OCI-LY7 (cell line): ENCODE data around the gene ALG8. TPM values are rescaled to one million over a fixed set of nuclear protein-coding genes. Genes with fewer than 3 reads are reported as not detected.

Experiments used
- Bru-seq: library from RNA; stranded (reverse); fragments of 400-500 nt; gene quantifications from one replicate; lab custom pipeline; 2021; lab: Mats Ljungman, UMichigan
- BruChase-seq, 2 experiments: library from RNA; stranded (reverse); fragments of 400-500 nt; gene quantifications; one replicate each; lab custom pipeline; 2021; lab: Mats Ljungman, UMichigan
- BruUV-seq: library from RNA; stranded (reverse); fragments of 400-500 nt; replicated peaks from 2 replicates; lab custom pipeline; 2021; lab: Mats Ljungman, UMichigan
- CTCF ChIA-PET: fragments of 300-600 bp; sonication (Branson Sonifier 250); formaldehyde crosslinking; loops from one replicate; lab custom pipeline; 2022; ENCODE audit warnings: antibody characterized with exemption; ENCODE audit not compliant: unreplicated experiment; lab: Charles Lee
- POLR2A ChIA-PET: fragments of 300-600 bp; sonication (Branson Sonifier 250); formaldehyde crosslinking; loops from one replicate; lab custom pipeline; 2022; ENCODE audit warnings: antibody characterized with exemption; lab: Charles Lee
- DNase-seq: peaks from one replicate; pipeline ENCODE4 v3.0.0-alpha.2; 2015; ENCODE audit warnings: low spot score
- H2AFZ ChIP-seq: fragments of 200-600 bp; sonication (generic), shearing (Covaris generic); 2 replicates; pipeline ENCODE4 v1.6.1; 2014; ENCODE audit warnings: mild to moderate bottlenecking, antibody characterized with exemption, low read length, moderate library complexity
- H3K27ac ChIP-seq: fragments of 200-600 bp; sonication (generic); 2 replicates; pipeline ENCODE4 v1.5.1; 2014; ENCODE audit warnings: mixed run types, low read depth, mild to moderate bottlenecking, moderate library complexity, low read length, inconsistent platforms; ENCODE audit not compliant: poor library complexity, severe bottlenecking
- H3K36me3 ChIP-seq: fragments of 200-600 bp; sonication (generic); 2 replicates; pipeline ENCODE4 v1.6.1; 2014; ENCODE audit warnings: mild to moderate bottlenecking, antibody characterized with exemption, low read length, moderate library complexity, mixed read lengths; ENCODE audit not compliant: insufficient read depth
- H3K4me1 ChIP-seq: fragments of 200-600 bp; sonication (generic); 2 replicates; pipeline ENCODE4 v1.5.1; 2014; ENCODE audit warnings: mild to moderate bottlenecking, low read length; ENCODE audit not compliant: insufficient read depth, poor library complexity, severe bottlenecking
- H3K4me2 ChIP-seq: fragments of 200-600 bp; sonication (generic); 2 replicates; pipeline ENCODE4 v1.6.1; 2014; ENCODE audit warnings: mild to moderate bottlenecking, low read length
- H3K4me3 ChIP-seq: fragments of 200-600 bp; sonication (generic); 2 replicates; pipeline ENCODE4 v1.5.1; 2014; ENCODE audit warnings: mild to moderate bottlenecking, low read depth, low read length; ENCODE audit not compliant: poor library complexity, severe bottlenecking
- H3K79me2 ChIP-seq: fragments of 200-600 bp; sonication (generic); 2 replicates; pipeline ENCODE4 v1.6.1; 2016; ENCODE audit warnings: low read depth, mild to moderate bottlenecking, low read length, moderate library complexity, mixed read lengths; ENCODE audit not compliant: insufficient read depth
- H3K9me2 ChIP-seq: fragments of 200-600 bp; sonication (generic); 2 replicates; pipeline ENCODE4 v1.6.1; 2016; ENCODE audit warnings: mild to moderate bottlenecking, low read length, mixed read lengths; ENCODE audit not compliant: insufficient read depth
- H3K9me3 ChIP-seq: fragments of 200-600 bp; sonication (generic); 2 replicates; pipeline ENCODE4 v1.6.1; 2014; ENCODE audit warnings: mild to moderate bottlenecking, mixed run types, low read length, mixed read lengths
- H4K20me1 ChIP-seq: fragments of 200-600 bp; sonication (generic); 2 replicates; pipeline ENCODE4 v1.6.1; 2014; ENCODE audit warnings: mild to moderate bottlenecking, antibody characterized with exemption, low read length, moderate library complexity, mixed read lengths; ENCODE audit not compliant: insufficient read depth
- EZH2phosphoT487 ChIP-seq: fragments of 200-600 bp; sonication (generic); IDR thresholded peaks from 2 replicates; pipeline ENCODE4 v1.6.1; 2018; ENCODE audit warnings: low read depth, borderline replicate concordance, mild to moderate bottlenecking, mixed run types, antibody characterized with exemption, low read length, moderate library complexity, mixed read lengths
- intact Hi-C: fragments of 100-400 bp; cut with micrococcal nuclease; formaldehyde crosslinking; loops from one replicate; pipeline ENCODE4 v1.10.0; 2022; ENCODE audit not compliant: unreplicated experiment
- long read RNA-seq: library from polyadenylated mRNA; stranded (forward); transcript quantifications from one replicate; pipeline ENCODE4 v2.0.0, GENCODE V29; 2022
- total RNA-seq, 2 experiments: library from RNA; depleted of rRNA in 1 of 2; stranded (reverse); fragments of >200 nt in 1 of 2; shearing (Covaris generic) in 1 of 2; gene quantifications; 2 replicates each; pipeline ENCODE4 v1.2.3, GENCODE V29; 2014 to 2022
- TF ChIP-seq, protein P1 (sequence below): fragments of 200-600 bp; sonication (generic); conservative IDR thresholded peaks from 2 replicates; pipeline ENCODE4 v1.5.1; 2014; ENCODE audit warnings: mild to moderate bottlenecking, antibody characterized with exemption, low read length, moderate library complexity, mixed read lengths

The ALG8 gene
- total RNA-seq (2014; rRNA removed; shearing (Covaris generic)) (42.5 and 43.7 TPM in 2 replicates), total RNA-seq (2022) (61.9 and 66.1 TPM in 2 replicates), Bru-seq, nascent RNA (percentile 81 among the genes with signal in this experiment), BruChase-seq, experiment 1, labeled RNA remaining after a 6-hour chase (percentile 85 among the genes with signal in this experiment), BruChase-seq, experiment 2, labeled RNA remaining after a 2-hour chase (percentile 86 among the genes with signal in this experiment)
- long read RNA-seq, transcript ALG8-201 (13 exons, 1,675 nt), result major isoform, 57 of 95 reads
- long read RNA-seq, transcript ALG8-202 (14 exons, 1,677 nt), result minor isoform, 10 of 95 reads
- long read RNA-seq, partial matches to known transcripts, result 1 of 95 reads
- long read RNA-seq, other reads (novel, unspliced or antisense), result 26 of 95 reads

DNA sequence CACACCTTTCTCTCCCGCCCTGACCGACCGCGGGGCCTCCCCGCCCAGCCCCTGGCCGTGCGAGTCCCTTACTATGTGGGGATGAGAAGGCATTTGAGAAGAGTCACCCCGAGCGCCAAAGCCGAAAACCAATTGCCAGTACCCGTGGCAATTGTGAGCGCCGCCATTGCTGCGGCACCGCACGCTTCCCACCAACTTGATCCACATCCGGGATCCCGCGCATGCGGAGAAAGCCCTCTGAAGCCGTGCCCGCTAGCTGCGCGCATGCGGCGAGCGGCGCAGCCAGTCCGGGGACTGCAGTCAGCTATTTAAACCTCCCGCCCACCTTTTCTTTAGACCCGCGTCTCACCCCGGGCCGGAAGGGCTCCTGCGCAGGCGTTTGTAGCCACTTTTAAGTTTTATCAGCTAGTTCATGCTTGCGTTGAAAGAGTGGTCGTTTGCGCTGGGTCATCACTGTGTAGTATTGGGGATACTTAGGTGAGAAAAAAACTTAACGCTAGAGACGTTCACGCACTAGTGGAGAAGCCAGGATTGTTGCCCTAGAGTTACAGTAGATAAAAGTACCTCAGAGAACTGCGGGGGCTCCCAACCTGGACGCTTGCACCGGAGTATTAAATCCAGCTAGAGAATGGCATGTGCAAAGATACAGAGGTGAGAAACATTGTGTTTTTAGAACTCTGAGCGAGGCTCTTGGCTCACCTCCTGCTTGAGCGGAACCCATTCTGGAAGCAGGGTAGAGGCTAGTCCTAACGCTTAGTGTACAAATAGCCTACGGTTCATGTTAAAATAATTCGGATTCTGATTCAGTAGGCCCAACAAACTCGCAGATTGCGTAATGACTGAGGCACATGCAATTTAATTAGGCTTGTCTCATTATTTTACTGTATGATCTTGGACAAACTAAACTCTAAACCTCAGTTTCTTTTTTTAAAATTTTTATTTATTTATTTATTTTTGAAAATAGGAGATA, at the start of gene ALG8:
Gene ALG8, minus strand, starts transcription at position 205 of the 970 bp plus-strand sequence. Its CDS starts 38 bp downstream, at position 167.
- Histone ChIP-seq H2AFZ (peak within 1 kb of the TSS; percentile 87; the same call in 1 of the 2 replicates), H3K36me3 (peaks cover 39% of the 10 kb centered on the region), H3K4me1 (peaks cover 46% of the 10 kb centered on the region), H3K4me3 (peak within 1 kb of the TSS; percentile 82), H3K27ac (peak within 1 kb of the TSS; percentile 75), H4K20me1 (no peaks in the 10 kb centered on the region), H3K9me3 (no peaks in the 10 kb centered on the region), H3K4me2 (peak within 1 kb of the TSS; percentile 84), H3K9me2 (no peaks in the 10 kb centered on the region), H3K79me2 (peaks cover 38% of the 10 kb centered on the region; the same call in 1 of the 2 replicates)
- TF ChIP-seq, protein P1, sequence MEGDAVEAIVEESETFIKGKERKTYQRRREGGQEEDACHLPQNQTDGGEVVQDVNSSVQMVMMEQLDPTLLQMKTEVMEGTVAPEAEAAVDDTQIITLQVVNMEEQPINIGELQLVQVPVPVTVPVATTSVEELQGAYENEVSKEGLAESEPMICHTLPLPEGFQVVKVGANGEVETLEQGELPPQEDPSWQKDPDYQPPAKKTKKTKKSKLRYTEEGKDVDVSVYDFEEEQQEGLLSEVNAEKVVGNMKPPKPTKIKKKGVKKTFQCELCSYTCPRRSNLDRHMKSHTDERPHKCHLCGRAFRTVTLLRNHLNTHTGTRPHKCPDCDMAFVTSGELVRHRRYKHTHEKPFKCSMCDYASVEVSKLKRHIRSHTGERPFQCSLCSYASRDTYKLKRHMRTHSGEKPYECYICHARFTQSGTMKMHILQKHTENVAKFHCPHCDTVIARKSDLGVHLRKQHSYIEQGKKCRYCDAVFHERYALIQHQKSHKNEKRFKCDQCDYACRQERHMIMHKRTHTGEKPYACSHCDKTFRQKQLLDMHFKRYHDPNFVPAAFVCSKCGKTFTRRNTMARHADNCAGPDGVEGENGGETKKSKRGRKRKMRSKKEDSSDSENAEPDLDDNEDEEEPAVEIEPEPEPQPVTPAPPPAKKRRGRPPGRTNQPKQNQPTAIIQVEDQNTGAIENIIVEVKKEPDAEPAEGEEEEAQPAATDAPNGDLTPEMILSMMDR, result no peak
- no peak for TF ChIP-seq EZH2phosphoT487
- peak; percentile 96 for DNase-seq
- TSS peak; percentile 93 for BruUV-seq
- intact Hi-C loops, result loop anchor here (1.0 to 10.0 kb wide), 3 partner anchors 49 to 433 kb away; partner anchors contain the start of genes INTS4, KCTD21, NARS2 and USP35
- ChIA-PET POLR2A (interaction anchor here (0.6 to 2.4 kb wide), 5 partner anchors 10 to 145 kb away, joined by 3 to 9 read pairs (median 5); partner anchors contain the start of genes INTS4, KCTD21, NDUFC2 and USP35), CTCF (interaction anchor here (1.0 kb wide), 1 partner anchor 37 kb away, joined by 3 read pairs; no protein-coding TSS in a partner anchor)

DNA sequence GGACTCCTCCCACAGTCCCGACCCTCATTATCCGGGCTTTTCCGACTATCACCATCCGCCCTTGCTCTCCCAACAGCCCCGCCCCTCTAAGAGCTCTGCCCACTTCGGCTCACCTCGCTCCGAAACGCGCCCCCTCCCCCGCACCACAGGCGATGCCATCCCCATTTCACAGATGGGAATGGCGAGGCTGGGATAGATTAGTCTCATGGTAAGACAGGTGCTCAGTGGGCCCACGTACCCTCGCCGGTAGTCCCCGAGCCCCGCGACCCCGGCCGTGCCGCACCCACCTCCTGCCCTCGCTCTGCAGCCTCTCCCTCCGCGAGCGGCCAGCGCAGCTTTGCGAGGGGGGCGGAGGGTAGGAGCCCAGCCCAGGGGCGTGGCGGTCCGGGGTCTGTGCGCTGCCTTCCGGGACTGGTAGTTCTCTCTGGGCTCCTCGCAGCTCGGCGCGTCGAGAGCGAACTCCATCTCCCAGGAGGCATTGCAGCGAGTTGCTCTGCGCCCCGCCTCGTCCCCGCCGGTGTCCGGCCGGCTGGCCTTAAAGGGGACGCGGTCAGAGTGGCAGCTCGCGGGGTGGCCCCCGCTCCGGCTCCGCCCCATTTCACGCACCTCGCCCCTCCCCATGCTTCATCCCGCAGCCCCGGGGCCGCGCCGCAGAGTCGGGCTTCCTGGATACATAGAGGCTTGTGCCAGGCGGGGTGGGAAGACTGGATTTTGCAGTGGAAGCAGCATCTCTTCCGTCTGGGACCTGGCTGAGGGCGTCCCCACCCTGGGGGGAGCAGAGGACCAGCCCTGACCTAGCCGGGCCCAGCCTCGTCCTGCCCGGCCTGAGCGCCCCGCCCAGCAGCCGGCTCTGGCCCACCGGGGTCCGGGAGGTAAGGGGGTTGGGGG, 49.1 kb upstream of the ALG8 start, which contains the start of the genes KCTD21 and USP35:
Gene KCTD21, minus strand, starts transcription at position 341 of the 888 bp plus-strand sequence. CDS start 14,072 bp downstream, outside the sequence.
Gene USP35, plus strand, starts transcription at position 634 of the 888 bp plus-strand sequence. CDS start 7,327 bp downstream, outside the sequence.
- CTCF ChIA-PET, result interaction anchor here (0.8 to 1.0 kb wide), 2 partner anchors 40 to 58 kb away, joined by 3 read pairs; no protein-coding TSS in a partner anchor
- BruUV-seq, result no TSS peak
- intact Hi-C loops, result loop anchor here (1.0 to 2.0 kb wide), 3 partner anchors 34 to 194 kb away; partner anchors contain the start of genes ALG8 and INTS4
- Histone ChIP-seq H2AFZ (peak within 1 kb of the TSS; percentile 83), H3K36me3 (no peaks in the 10 kb centered on the region), H3K4me2 (peak within 1 kb of the TSS; percentile 84), H3K27ac (no peak within 1 kb of the TSS), H3K9me2 (no peaks in the 10 kb centered on the region), H3K79me2 (no peaks in the 10 kb centered on the region), H3K9me3 (no peaks in the 10 kb centered on the region), H3K4me3 (peak within 1 kb of the TSS; percentile 79), H3K4me1 (peaks cover 24% of the 10 kb centered on the region), H4K20me1 (no peaks in the 10 kb centered on the region)
- POLR2A ChIA-PET, result interaction anchor here (0.8 to 2.2 kb wide), 3 partner anchors 37 to 193 kb away, joined by 3 to 5 read pairs (median 4); partner anchors contain the start of gene ALG8
- no peak for TF ChIP-seq EZH2phosphoT487
- TF ChIP-seq, protein P1, result no peak
- peak; percentile 95 for DNase-seq
